GM18505 (cell line): Measurements from ENCODE around the gene MSRB3.
"Not testable (repeated sequence)": the region's sequence is repeated elsewhere in the genome, so short reads cannot be mapped to it uniquely, and the experiment has no call there.

Source experiments
- ATAC-seq: cut with Tn5 transposase; IDR thresholded peaks from one replicate; pipeline ENCODE4 v1.9.1; 2021; ENCODE audit not compliant: unreplicated experiment
- POLR2A ChIP-seq: IDR thresholded peaks from 4 replicates; pipeline ENCODE4 v1.6.1; 2011; ENCODE audit warnings: borderline replicate concordance; ENCODE audit not compliant: insufficient read depth, insufficient read length; ENCODE audit errors: extremely low read depth

Gene MSRB3

DNA sequence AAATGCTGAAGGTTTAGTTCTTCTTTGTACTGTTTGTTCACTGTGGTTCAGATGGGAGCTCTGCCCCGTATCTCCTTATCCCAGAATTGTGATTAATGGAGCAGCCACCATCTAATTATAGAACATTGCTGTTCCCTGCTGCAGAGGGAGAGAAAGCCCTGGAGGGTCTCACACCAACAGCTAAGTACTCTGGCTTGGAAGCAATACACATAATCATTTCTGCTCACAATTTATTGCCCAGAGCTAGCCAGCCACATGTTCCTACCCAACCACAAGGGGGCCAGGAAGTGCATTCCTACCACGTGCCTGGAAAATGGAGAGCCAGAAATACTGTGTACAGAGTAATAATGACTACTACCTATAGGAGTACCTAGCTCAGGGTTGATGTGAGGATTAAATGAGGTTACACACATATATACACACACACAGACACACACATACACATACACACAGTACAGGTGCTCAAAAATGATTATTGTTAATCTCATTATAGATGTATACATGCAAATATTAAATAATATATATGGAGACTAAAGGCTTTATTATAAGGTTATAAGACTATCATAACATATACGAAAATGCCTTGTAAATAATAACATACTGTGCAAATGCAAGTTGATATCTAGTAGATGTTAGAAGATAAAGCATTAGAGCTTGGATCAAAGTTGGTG, 22.3 kb downstream of the MSRB3 start:
- TF ChIP-seq POLR2A: no peak
- no peak for ATAC-seq

DNA sequence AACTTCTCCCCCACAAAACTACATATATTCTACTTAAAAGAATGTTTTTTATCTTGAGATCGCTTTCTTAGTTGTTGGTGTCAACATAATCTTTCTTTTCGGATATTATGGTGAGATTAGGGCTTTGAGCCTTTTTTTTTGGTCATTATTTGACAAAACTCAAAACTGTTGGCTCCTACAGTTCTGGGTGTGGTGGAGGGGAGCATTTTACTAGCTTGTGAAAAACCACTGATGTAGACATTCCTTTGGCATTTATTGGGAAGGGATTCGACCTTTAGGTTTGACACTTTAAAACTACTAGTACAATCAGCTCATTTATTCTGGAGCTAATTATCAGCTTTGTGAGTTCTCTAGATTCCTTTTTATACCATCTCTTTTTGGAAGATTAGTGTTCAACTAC, 24.4 kb downstream of the MSRB3 start:
- TF ChIP-seq POLR2A: no peak
- ATAC-seq: no peak

DNA sequence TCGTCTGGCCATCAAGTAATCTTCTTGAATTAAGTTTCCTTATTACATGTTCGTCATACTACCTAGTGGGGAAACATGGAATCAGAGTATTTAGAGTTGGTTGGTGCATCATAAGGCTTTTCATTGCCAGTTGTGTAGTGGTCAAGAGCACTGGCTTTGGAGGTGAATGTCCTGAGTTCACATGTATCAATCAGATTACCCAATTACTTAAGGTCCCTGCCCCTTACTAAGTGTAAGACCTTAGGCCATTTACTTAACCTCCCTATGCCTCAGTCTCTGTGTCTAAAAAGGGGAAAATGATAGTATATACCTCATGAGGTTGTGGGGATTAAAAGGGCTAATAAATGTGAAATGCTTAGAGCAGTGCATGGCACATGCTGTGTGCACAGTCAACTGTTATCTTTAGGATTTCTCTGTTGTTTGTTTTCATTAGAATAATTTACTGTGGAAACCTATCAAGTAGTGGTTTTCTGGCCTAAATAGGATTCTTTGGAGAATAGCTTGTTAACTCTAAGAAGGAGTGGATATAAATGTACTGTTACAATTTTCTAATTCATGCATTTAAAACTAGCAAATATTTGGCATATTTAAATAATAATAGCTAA, 27.0 kb downstream of the MSRB3 start:
- no peak for ATAC-seq
- no peak for TF ChIP-seq POLR2A

DNA sequence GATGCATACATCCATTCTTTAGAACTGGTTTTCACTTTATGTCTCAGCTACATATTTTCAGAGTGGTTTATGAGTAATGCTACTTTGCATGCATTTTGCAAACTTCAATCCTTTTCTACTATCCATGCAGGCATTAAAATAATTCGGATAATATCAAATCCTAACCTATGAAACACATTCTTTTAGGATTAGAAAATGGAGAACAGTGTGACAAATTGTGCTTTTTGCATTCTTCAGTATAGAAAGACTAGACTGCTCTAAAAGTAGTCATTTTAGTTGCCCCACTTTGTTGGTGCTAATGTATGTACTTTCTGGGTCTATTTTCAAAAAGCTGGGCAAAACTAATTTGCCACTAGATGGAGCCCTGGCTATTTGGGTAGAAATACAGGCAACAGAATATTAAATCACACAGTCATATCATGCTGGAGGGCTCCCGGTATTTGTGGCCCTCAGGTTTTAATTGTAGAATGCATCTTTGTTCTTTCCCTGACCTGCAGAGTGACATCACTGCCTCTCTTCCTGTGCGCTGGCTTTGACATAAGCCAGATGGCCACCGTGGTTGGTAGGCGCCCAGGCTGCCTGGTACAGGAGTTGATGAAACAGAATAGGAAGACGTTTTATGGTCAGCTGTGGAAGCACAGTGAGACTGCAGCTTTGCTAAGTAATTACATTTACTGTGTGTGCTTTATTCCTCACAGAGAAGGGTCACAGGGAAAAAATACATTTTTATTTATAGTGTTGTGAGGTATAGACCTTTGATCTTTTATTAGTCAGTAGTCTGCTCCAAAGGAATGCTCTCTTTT, 28.1 kb downstream of the MSRB3 start:
- ATAC-seq: no peak
- no peak for TF ChIP-seq POLR2A

DNA sequence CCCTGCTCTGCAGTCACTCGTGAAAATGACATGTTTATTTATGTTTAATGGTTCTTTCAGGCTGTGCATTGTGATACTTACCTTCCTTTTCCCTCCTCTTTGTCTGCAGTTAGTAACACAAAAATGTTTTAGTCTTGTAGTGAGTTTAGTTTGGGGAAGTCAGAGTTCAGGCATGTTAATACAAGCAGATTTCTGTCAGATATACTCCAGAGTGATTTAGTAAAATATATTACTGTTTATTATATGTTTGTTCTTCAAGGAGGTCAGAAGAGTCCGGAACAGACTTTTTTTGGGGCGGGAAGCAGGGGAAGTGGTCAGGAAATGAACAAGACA, 28.7 kb downstream of the MSRB3 start:
- TF ChIP-seq POLR2A: no peak
- no peak for ATAC-seq

DNA sequence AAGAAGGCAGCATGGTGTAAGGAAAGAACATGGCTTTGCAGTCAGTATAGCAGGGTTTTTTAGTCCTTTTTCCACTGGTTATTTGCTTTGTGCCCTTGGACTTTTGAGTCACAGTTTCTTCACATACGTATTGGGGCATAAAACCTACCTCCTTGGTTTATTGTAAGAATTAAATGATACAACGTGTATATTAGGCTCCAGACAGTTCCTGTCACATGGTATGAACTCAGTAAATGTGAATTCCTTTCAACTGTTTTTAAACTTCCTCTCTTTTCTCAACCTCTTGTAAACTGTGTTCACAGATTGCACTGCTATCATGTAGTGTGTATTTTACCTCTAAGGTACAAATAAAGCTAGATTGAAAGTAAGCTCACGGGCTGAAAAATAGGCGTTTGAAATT, 29.5 kb downstream of the MSRB3 start:
- no peak for ATAC-seq
- TF ChIP-seq POLR2A: no peak

DNA sequence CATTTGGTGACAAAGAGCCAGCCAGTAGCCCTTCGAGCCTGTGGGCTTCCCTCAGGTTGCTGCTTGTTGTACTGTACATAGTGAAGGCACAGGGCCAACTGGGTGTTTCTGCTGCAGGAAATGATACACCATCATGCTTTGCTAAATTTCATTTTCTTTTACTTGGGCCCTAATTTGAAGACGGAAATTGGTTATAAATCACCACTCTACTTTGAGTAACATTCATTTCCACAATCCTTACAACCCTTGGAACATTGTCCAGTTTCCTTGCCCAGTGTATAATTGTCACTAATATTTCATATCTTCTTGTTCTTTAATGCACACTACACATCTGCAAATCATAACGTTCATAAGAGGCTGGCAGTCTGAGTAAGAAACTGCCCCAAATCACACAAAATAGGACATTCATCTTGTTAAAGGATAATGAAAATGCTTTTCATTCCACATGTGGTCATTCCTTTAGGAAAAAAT, 30.2 kb downstream of the MSRB3 start:
- no peak for ATAC-seq
- TF ChIP-seq POLR2A: no peak

DNA sequence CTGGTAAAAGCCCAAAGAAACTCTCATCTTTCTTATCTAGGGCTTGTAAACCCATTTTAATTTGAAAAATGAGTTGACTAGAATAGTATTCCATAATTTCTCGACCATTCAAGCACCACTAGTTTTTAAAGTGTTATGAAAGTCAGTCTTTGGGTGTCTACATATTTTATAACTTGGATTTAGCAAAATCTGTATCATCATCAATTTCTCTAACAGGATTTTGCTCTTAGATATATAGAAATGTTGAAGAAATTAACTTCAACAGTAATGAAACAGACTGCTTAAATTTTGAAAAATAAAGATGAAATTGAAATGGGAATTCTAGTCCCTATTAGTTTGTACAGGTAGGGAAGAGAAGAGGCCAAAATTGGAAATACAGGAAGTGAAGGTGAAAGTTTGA, 32.8 kb downstream of the MSRB3 start:
- no peak for TF ChIP-seq POLR2A
- no peak for ATAC-seq

DNA sequence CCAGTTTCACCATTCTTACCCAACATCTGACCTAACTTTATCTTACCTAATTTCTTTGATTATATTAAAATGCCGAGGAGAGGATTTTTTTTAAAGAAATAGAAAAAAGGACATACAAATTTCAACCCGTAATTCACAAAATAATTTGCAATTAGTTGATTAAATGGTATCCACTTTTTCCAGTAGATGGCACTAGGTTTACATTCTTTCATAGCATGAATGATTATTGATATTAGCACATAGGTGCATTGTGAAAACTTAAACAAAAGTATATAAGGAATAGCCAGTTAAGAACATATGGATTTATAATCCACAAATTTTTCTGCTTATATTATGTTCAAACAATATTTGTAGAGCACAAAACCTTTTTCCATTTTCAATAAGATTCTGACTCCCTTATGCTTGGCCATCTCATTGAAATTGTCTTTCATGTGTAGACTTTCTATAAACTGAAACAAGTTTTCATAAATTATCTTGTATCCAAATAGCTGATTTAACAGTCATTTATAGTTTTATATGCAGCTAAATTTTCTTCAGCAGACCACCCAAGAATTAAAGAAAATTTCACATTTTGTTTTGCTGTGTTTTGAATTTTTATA, 35.3 kb downstream of the MSRB3 start:
- no peak for ATAC-seq
- TF ChIP-seq POLR2A: no peak

DNA sequence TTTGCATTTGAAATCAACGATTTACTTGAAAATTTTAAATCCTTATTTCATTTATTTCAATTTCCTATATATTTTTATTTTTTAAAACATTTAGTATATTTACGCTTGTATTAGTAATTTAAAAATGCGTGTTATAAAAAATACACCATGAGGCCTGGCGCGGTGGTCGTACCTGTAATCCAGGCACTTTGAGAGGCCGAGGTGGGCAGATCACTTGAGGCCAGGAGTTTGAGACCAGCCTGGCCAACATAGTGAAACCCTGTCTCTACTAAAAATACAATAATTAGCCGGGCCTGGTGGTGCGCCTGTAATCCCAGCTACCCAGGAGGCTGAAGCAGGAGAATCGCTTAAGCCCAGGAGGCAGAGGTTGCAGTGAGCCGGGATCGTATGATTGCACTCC, 36.8 kb downstream of the MSRB3 start:
- not testable (repeated sequence) for ATAC-seq

DNA sequence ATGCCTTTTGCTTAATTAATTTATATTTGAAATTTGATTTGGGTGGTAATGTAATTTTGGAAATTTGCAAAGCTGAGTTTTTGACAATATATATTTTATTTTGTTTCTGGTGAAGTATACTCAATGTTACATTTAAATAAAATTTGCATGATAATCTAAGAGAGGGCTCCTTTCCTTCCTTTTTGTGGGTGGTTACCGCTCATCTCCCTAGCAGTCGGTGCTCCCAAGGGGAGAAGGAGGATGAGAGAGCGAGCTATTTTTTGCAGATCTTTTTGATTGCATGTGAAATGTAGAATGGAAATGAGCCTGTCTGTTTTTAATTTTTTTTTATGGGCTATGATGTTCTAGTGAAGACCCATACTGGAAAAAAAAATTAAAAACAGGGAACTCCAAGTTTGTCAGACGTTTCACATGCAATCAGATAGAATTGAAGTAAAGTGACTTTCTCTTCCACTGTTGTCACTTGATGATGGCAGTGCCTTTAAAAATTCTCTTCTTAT, 39.8 kb downstream of the MSRB3 start:
- ATAC-seq: no peak
- no peak for TF ChIP-seq POLR2A

DNA sequence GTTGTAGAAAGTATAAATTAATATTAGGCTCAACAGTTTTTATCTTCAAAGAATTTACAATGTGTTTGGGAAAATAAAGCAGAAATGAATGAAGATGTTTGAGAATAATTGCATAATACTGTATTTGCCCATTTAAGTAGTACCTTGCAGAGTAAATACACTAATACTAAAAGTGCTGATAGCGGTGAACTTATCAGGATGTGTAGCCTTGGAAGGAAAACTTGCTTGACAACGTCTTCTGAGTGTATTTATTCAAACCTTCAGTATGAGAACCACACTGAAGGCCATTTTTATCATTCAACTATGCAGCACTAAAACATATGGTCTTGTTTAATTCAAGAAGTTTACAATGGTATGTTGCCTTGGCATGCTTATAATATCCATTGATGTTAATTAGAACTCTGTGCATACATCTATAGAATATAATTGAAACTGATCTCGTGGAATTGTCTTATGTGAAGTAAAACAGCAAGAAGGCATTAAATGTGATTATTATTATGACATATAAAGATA, 41.3 kb downstream of the MSRB3 start:
- TF ChIP-seq POLR2A: no peak
- no peak for ATAC-seq

DNA sequence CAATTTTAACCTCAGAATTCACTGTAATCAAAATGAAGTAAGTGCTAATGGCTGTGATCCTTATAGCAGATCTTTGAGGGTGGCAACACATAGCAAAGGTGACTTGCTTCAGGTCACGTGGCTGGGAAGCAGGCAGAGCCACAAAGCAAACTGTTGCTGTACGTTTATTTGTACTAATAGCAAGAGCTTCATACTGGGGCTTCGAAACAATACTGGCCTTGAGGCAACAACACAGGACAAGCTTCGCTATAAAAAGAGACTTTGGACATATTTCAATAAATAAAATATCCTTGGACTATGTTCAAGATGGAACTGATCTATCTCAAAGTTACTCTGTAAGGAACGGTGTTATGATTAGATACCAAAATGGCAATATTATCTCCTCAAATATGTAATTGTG, 44.6 kb downstream of the MSRB3 start:
- no peak for ATAC-seq
- no peak for TF ChIP-seq POLR2A
